ENCODE results near the gene RAB42. TPM values are rescaled to one million over a fixed set of nuclear protein-coding genes. Genes with fewer than 3 reads are reported as not detected.

RAB42 gene
- total RNA-seq, 1 donor from 2014 or later = not detected

DNA sequence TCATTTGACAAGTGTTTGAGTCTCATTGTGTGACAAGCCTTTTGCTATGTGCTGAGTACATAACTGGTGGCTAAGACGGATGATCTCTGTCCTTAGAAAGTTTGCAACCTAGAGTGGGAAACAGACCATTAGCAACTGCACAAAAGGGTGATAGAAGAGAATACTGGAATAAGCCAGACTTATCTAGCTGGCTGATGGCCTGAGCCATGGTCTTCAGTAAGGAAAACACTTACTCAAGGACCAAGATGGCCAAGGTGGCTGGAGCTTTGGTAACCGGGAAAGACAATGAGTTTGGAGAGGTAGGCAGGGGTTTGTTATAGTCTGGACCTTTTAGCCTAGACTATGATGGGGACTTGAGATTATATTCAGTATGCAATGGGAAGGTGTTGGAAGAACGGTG lies 52.4 kb downstream of the RAB42 start:
- intact Hi-C loops (cut with micrococcal nuclease) = loop anchor here (5.0 kb wide), 2 partner anchors 283 to 388 kb away; no protein-coding TSS in a partner anchor

Other genes with a start within 250 kb of the RAB42 start
- 31.8 and 33.9 TPM in 2 replicates for gene PHACTR4, start 222.5 kb upstream of the RAB42 start, total RNA-seq
- 55.8 and 58.3 TPM in 2 replicates for gene RCC1, start 86.2 kb upstream of the RAB42 start, total RNA-seq
- gene TRNAU1AP, start 39.2 kb upstream of the RAB42 start, total RNA-seq = 46.1 and 54.3 TPM in 2 replicates
- gene TAF12, start 50.8 kb downstream of the RAB42 start, total RNA-seq = 32.6 and 37.4 TPM in 2 replicates
- not detected in 2 replicates for gene RNU11, start 56.3 kb downstream of the RAB42 start, total RNA-seq
- 28.2 and 29.4 TPM in 2 replicates for gene GMEB1, start 76.5 kb downstream of the RAB42 start, total RNA-seq
- 76.4 and 86.2 TPM in 2 replicates for gene YTHDF2, start 144.7 kb downstream of the RAB42 start, total RNA-seq
- gene OPRD1, start 219.9 kb downstream of the RAB42 start, total RNA-seq = not detected in 2 replicates

All from T-helper 1 cell treated with Interleukin-12 subunit alpha and Interleukin-12 subunit beta and Interleukin-4 antibody, amounts not matched to agents 30 ng/mL and 1 ng/mL, for 36 hours (primary cell).